DOHH2 (cell line): Measurements from ENCODE around the gene INO80E.

ENCODE experiments used
- H3F3A ChIP-seq: fragments of 200-600 bp; sonication (generic), shearing (Covaris generic); 2 replicates; pipeline ENCODE4 v1.6.0; 2016; ENCODE audit warnings: antibody characterized with exemption, mild to moderate bottlenecking; ENCODE audit not compliant: control insufficient read depth, insufficient read depth
- H3K27ac ChIP-seq: fragments of 200-600 bp; sonication (generic); 2 replicates; pipeline ENCODE4 v1.5.1; 2014; ENCODE audit warnings: low read depth, mild to moderate bottlenecking, low read length, moderate library complexity
- H3K27me3 ChIP-seq: fragments of 200-600 bp; sonication (generic); 2 replicates; pipeline ENCODE4 v1.6.1; 2014; ENCODE audit warnings: mild to moderate bottlenecking, low read length, mixed read lengths; ENCODE audit not compliant: control insufficient read depth
- H3K36me3 ChIP-seq: fragments of 200-600 bp; sonication (generic); 2 replicates; pipeline ENCODE4 v1.6.1; 2014; ENCODE audit warnings: mild to moderate bottlenecking, low read length, moderate library complexity, mixed read lengths; ENCODE audit not compliant: control insufficient read depth
- H3K4me1 ChIP-seq: fragments of 200-600 bp; sonication (generic); 2 replicates; pipeline ENCODE4 v1.6.1; 2014; ENCODE audit warnings: mild to moderate bottlenecking, low read length, mixed read lengths; ENCODE audit not compliant: control insufficient read depth
- H3K4me2 ChIP-seq: fragments of 200-600 bp; sonication (generic); 2 replicates; pipeline ENCODE4 v1.6.0; 2014; ENCODE audit warnings: mild to moderate bottlenecking, low read length, moderate library complexity
- H3K4me3 ChIP-seq: fragments of 200-600 bp; sonication (generic); 2 replicates; pipeline ENCODE4 v1.5.1; 2014; ENCODE audit warnings: mild to moderate bottlenecking, low read length, mixed read lengths
- H3K79me2 ChIP-seq: fragments of 200-600 bp; sonication (generic); 2 replicates; pipeline ENCODE4 v1.6.1; 2014; ENCODE audit warnings: mild to moderate bottlenecking, low read length, mixed read lengths; ENCODE audit not compliant: control insufficient read depth
- H3K9me2 ChIP-seq: fragments of 200-600 bp; sonication (generic); replicated peaks from 2 replicates; pipeline ENCODE4 v1.6.1; 2014; ENCODE audit warnings: mild to moderate bottlenecking, low read length, mixed read lengths; ENCODE audit not compliant: control insufficient read depth
- H3K9me3 ChIP-seq: fragments of 200-600 bp; sonication (generic); 2 replicates; pipeline ENCODE4 v1.6.1; 2014; ENCODE audit warnings: antibody characterized with exemption, low read length, mixed read lengths; ENCODE audit not compliant: control insufficient read depth, insufficient read depth
- H4K20me1 ChIP-seq: fragments of 200-600 bp; sonication (generic); 2 replicates; pipeline ENCODE4 v1.6.0; 2014; ENCODE audit warnings: low read depth, mild to moderate bottlenecking, antibody characterized with exemption, low read length, moderate library complexity; ENCODE audit not compliant: control insufficient read depth, insufficient read depth
- CTCF ChIP-seq: fragments of 200-600 bp; sonication (generic); IDR thresholded peaks from one replicate; pipeline ENCODE4 v1.5.1; 2014; ENCODE audit warnings: antibody characterized with exemption, mild to moderate bottlenecking, low read depth, low read length; ENCODE audit not compliant: poor library complexity, severe bottlenecking
- EZH2phosphoT487 ChIP-seq: fragments of 200-600 bp; sonication (generic); IDR thresholded peaks from 2 replicates; pipeline ENCODE4 v1.6.1; 2017; ENCODE audit warnings: borderline replicate concordance, mild to moderate bottlenecking, antibody characterized with exemption, low read length, moderate library complexity, mixed read lengths

Gene INO80E

GRCh38 chr16:30002614-30003346 lies 6.7 kb downstream of the INO80E start:
- peaks cover 54% of the 10 kb centered on the region for H3K36me3 ChIP-seq
- TF ChIP-seq CTCF (no peak), EZH2phosphoT487 (no peak)
- H3K79me2 ChIP-seq, result peaks cover 5% of the 10 kb centered on the region

DNA sequence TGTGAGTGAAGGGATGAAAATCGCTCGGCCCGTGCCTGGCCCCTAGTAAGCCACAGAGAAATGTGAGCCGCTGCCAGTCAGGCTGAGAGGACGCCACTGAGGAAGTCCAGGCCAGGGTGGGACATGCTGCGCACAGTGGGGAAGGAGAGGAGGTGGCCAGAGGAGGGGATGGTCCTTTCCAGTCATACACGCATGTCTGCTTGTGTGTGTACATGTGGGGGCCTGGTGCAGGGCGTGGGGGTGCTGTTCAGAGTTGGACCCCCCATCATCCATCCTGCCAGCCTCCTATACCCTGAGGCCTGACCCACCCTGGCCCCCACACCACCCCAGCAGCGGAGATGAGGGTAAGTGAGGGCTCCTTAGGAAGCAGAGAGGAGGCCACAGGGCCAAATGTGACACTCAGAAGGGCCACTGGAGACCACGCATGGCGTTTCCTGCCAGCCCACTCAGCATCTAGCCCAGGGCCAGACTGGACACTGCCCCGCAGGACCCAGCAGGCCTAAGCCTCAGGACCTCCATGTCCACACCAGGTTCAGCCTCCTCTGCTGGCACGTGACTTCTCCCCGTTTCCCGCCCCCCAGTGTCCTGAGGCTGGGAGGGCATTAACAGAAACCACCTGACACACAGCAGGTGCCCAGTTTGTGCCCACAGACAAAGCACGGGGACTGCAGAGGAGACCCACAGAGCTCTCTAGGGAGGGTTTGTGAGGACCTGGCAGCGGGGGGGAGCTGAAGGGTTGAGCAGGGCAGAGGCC lies 7.8 kb downstream of the INO80E start:
- Histone ChIP-seq H3K27ac (no peak overlapping the region), H3K36me3 (peaks cover 46% of the 10 kb centered on the region), H3K27me3 (no peaks in the 10 kb centered on the region), H3K4me3 (no peak overlapping the region), H3F3A (no peaks in the 10 kb centered on the region), H3K4me1 (no peaks in the 10 kb centered on the region), H3K4me2 (no peak overlapping the region), H3K9me3 (no peaks in the 10 kb centered on the region), H3K79me2 (no peaks in the 10 kb centered on the region; the same call in 1 of the 2 replicates), H4K20me1 (no peaks in the 10 kb centered on the region), H3K9me2 (no peaks in the 10 kb centered on the region)
- TF ChIP-seq CTCF (no peak), EZH2phosphoT487 (no peak)

More at GRCh38 chr16:30002614-30003346, 6.7 kb downstream of the INO80E start:
- no peaks in the 10 kb centered on the region for H3F3A ChIP-seq
- no peak overlapping the region for H3K27ac ChIP-seq
- H3K9me3 ChIP-seq, result no peaks in the 10 kb centered on the region
- no peaks in the 10 kb centered on the region for H3K9me2 ChIP-seq
- H3K4me3 ChIP-seq, result no peak overlapping the region
- peaks cover under 1% of the 10 kb centered on the region; the same call in 1 of the 2 replicates for H3K4me1 ChIP-seq
- H4K20me1 ChIP-seq, result no peaks in the 10 kb centered on the region
- no peak overlapping the region for H3K4me2 ChIP-seq
- H3K27me3 ChIP-seq, result no peaks in the 10 kb centered on the region

GRCh38 chr16:30004424-30004776 lies 8.4 kb downstream of the INO80E start:
- Histone ChIP-seq H3K4me2 (no peak overlapping the region), H3K9me3 (no peaks in the 10 kb centered on the region), H3K27ac (no peak overlapping the region), H3K36me3 (peaks cover 40% of the 10 kb centered on the region), H3K4me1 (no peaks in the 10 kb centered on the region), H3K9me2 (no peaks in the 10 kb centered on the region), H3F3A (no peaks in the 10 kb centered on the region), H3K27me3 (peaks cover 4% of the 10 kb centered on the region; the same call in 1 of the 2 replicates), H3K79me2 (no peaks in the 10 kb centered on the region), H3K4me3 (no peak overlapping the region), H4K20me1 (no peaks in the 10 kb centered on the region)
- TF ChIP-seq EZH2phosphoT487 (no peak), CTCF (no peak)
